Psoas muscle (tissue), 8 donors: ENCODE measurements around the gene SOX9. TPM values are rescaled to one million over a fixed set of nuclear protein-coding genes. Genes with fewer than 3 reads are reported as not detected.

Source experiments
- ATAC-seq, 4 donors: fragments of 200-7000 bp; cut with Tn5 transposase; one replicate each; pipeline ENCODE4 v1.9.1; 2020; ENCODE audit warnings: moderate library complexity in 3 of 4, mild to moderate bottlenecking in 2 of 4
- DNase-seq, 2 donors: peaks; one replicate each; pipeline ENCODE4 v3.0.0-alpha.2; 2020
- H3K27ac ChIP-seq: fragments of 200-600 bp; one replicate; pipeline ENCODE4 v1.8.0; 2022
- H3K27me3 ChIP-seq, 3 donors: fragments of 200-600 bp in 1 of 3; one replicate each; pipeline versions ENCODE4 v1.6.1 to v1.8.0; 2013 to 2022; ENCODE audit warnings: low read length in 2 of 3, mild to moderate bottlenecking in 2 of 3, moderate library complexity in 1 of 3; ENCODE audit not compliant: insufficient read depth in 3 of 3
- H3K36me3 ChIP-seq, 2 donors: fragments of 200-600 bp in 1 of 2; one replicate each; pipeline versions ENCODE4 v1.6.1 to v1.8.0; 2013 to 2022; ENCODE audit warnings: low read depth in 1 of 2, mild to moderate bottlenecking in 1 of 2, moderate library complexity in 1 of 2; ENCODE audit not compliant: insufficient read depth in 1 of 2
- H3K4me1 ChIP-seq: fragments of 200-600 bp; one replicate; pipeline ENCODE4 v1.8.0; 2022
- H3K4me3 ChIP-seq: fragments of 200-600 bp; one replicate; pipeline ENCODE4 v1.8.0; 2022; ENCODE audit warnings: mild to moderate bottlenecking
- H3K9me3 ChIP-seq: fragments of 200-600 bp; one replicate; pipeline ENCODE4 v1.8.0; 2022
- WGBS, 3 donors: extraction: QIAGEN DNeasy Blood & Tissue Kit; methylation state at CpG; one replicate each; pipeline versions ENCODE4 v1.1.6 to v1.1.7; 2013; 5-methylcytosine and 5-hydroxymethylcytosine counted together
- intact Hi-C, 2 donors: fragments of 100-400 bp; cut with DNase I; formaldehyde crosslinking; loops; one replicate each; pipeline versions ENCODE4 v1.11.0 to v1.14.2; 2022
- polyA plus RNA-seq, 3 donors: library from polyadenylated mRNA; stranded (reverse); fragments of 200-250 nt; gene quantifications; one replicate each; pipeline ENCODE4 v1.2.3, GENCODE V29; 2013
- total RNA-seq, 4 donors: library from RNA; stranded (reverse); fragmentation: NEBNext Ultra II Directional in 2 of 4; extraction: Animal tissue kit (Norgen Biotek cat#: 25700) in 2 of 4; gene quantifications; one replicate each; pipeline versions ENCODE4 v1.2.1 to v1.2.4, GENCODE V29; 2021 to 2023
- TF ChIP-seq, protein P1 (sequence below): fragments of 200-600 bp; IDR thresholded peaks from one replicate; pipeline ENCODE4 v1.8.0; 2022; ENCODE audit warnings: antibody characterized with exemption
- donor health status: healthy with polysubstance abuse.
- donor health status: DM: no; HTN: no; CAD: no; lungs with moderate emphysema.
- donor health status: Bipolar disorder and iron deficiency.
- donor health status: healthy.
- donor health status: DM: yes; HTN: yes; CAD: no.
- donor health status: DM: no; HTN: no; CAD: no.
- donor health status: DM: no; HTN: no; CAD: no.
- donor health status: DM: yes; HTN: yes; CAD: no.

The SOX9 gene
- total and polyA plus RNA-seq, 7 donors, result 0.58 to 2.7 (median 1.6) TPM

DNA sequence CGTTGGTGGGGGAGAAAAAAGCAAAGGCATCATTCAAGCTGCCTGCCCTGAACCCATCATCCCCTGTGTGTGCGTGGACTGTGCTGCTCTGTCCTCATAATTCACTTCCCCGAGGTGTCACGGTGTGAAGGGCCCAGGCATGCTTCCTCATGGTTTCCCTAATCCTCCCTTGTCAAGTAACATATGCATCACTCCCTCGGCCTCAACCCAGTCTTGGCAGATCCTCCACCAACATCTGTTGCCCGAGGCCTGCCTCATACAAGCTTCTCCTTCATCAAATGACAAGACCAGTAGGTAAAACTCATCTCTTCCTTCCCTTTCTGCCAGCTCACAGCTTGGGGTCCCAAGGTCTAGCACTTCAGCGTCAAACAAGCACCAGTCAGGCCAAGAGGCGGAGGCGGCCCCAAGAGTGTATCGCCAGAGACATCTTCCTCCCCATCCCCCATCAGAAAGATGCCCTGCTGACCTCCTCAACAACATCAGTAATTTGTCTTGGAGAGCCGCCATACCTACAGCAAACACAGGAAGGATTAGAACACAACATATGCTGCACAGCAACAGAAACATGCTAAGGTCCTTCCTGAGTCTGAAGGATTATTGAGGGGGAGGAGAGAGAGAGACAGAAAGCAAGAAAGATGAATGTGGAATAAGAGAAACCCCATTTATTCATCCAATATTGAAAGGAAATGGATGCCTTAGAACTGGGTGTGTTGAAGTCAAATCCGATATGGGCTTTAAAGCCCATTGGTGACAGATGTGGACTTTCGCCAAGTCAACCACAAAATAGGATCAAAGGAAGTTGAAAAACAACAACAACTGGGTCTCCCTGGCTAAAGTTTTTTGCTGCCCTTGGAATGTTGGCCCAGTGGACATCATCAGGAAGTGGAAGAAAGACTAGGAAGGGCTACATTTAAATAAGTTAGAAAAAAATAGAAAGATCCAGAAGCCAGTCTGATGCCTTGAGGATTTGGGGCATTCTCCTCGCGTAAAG, 38.4 kb downstream of the SOX9 start:
- no peak overlapping the region for H3K4me3 ChIP-seq
- peaks cover 0 to 4% (median 0%) of the 10 kb centered on the region in 3 donors for H3K27me3 ChIP-seq
- DNase-seq (no peak), ATAC-seq (no peak)
- 35 to 49% (median 40%) methylated on average over 15 of the region's 15 CpGs for WGBS, 3 donors
- intact Hi-C loops, result no loop called here
- no peaks in the 10 kb centered on the region for H3K4me1 ChIP-seq
- TF ChIP-seq, protein P1, sequence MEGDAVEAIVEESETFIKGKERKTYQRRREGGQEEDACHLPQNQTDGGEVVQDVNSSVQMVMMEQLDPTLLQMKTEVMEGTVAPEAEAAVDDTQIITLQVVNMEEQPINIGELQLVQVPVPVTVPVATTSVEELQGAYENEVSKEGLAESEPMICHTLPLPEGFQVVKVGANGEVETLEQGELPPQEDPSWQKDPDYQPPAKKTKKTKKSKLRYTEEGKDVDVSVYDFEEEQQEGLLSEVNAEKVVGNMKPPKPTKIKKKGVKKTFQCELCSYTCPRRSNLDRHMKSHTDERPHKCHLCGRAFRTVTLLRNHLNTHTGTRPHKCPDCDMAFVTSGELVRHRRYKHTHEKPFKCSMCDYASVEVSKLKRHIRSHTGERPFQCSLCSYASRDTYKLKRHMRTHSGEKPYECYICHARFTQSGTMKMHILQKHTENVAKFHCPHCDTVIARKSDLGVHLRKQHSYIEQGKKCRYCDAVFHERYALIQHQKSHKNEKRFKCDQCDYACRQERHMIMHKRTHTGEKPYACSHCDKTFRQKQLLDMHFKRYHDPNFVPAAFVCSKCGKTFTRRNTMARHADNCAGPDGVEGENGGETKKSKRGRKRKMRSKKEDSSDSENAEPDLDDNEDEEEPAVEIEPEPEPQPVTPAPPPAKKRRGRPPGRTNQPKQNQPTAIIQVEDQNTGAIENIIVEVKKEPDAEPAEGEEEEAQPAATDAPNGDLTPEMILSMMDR, result no peak
- no peaks in the 10 kb centered on the region for H3K36me3 ChIP-seq
- no peaks in the 10 kb centered on the region for H3K9me3 ChIP-seq
- H3K27ac ChIP-seq, result no peak overlapping the region

DNA sequence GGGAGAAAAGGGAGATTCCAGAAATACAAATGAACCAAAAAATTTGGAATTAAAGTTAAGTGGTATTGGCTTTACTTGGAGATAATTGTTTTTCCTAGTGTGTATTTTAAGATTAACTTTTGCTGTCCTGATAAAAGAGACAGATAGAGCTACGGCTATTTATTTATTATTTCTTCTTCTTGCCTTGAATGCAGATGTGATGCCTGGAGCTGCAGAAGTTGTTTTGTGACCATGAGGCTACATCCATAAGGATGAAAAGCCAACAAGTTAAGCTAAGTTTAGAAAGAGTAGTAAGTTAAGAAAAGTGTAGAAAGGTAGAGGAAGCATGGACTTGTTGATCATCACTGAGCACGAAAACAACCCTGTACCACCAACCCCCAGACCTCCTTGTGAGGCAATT, 41.7 kb downstream of the SOX9 start:
- TF ChIP-seq, protein P1, result no peak
- WGBS, 3 donors, result 88 to 95% (median 90%) methylated on average over 2 of the region's 2 CpGs
- DNase-seq (no peak), ATAC-seq (no peak)
- Histone ChIP-seq H3K36me3 (no peaks in the 10 kb centered on the region), H3K4me3 (no peak overlapping the region), H3K4me1 (no peaks in the 10 kb centered on the region), H3K27ac (no peak overlapping the region), H3K9me3 (no peaks in the 10 kb centered on the region), H3K27me3 (peaks cover 0 to 5% (median 4%) of the 10 kb centered on the region in 3 donors)
- intact Hi-C loops, result no loop called here

DNA sequence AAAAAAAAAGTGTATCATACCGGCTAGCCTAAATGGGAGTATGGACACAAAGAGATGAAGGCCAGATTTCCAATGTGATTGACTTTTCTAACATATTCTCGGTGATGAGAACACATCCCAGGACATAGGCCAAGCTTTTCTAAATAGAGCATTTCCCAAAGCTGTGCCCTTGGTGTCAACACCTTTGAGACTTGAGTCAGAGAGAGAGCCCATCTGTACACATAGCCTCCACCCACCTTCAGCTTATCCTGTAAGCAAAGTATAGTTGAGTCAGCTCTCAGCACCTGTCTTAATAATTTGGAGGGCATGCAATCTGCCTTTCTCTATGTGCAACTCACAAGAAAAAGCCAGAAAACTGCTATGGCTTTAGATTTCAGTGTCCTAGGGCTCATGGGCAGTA, 42.7 kb downstream of the SOX9 start:
- ATAC-seq, result no peak
- no peak overlapping the region for H3K27ac ChIP-seq
- WGBS, 3 donors, result 76 to 84% (median 77%) methylated on average over 2 of the region's 2 CpGs

DNA sequence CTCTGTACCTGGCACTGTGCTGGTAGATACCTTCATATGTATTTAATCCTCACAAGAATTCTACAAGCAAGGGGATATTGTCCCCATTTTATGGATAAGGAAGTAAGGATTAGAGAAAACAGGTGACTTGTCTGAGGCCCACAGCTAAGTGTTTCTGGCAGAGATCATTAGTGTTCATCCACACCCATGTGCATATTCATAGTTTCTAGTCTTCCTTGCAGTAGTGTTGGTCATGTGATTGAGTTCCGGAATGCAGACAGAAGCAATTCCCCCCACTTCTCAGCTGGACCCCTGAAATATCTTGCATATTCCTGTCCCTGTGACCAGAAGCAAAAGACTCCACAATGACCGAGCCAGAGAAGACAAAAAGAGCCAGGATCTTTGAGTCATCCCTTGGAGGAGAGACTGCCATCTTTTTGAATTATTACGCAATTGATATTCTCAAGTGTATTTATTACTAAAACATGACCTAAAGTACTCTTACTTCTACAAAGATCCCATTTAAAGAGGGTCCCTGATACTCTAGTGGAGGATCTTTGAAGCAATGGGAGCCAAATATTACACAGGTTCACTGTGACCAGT, 43.4 kb downstream of the SOX9 start:
- Histone ChIP-seq H3K27me3 (peaks cover 0 to 5% (median 0%) of the 10 kb centered on the region in 3 donors), H3K9me3 (no peaks in the 10 kb centered on the region), H3K4me3 (no peak overlapping the region), H3K27ac (no peak overlapping the region), H3K36me3 (no peaks in the 10 kb centered on the region), H3K4me1 (no peaks in the 10 kb centered on the region)
- intact Hi-C loops, result no loop called here
- WGBS, 3 donors, result 78 to 84% (median 79%) methylated on average over 3 of the region's 3 CpGs
- TF ChIP-seq, protein P1, result no peak
- ATAC-seq (peak in 1 of 4 donors; percentile 48), DNase-seq (no peak)

More for the DNA sequence above, 42.7 kb downstream of the SOX9 start:
- Histone ChIP-seq H3K9me3 (no peaks in the 10 kb centered on the region), H3K4me1 (no peaks in the 10 kb centered on the region), H3K4me3 (no peak overlapping the region), H3K27me3 (peaks cover 0 to 5% (median 1%) of the 10 kb centered on the region in 3 donors), H3K36me3 (no peaks in the 10 kb centered on the region)
- no peak for DNase-seq
- intact Hi-C loops, result no loop called here
- TF ChIP-seq, protein P1, result no peak
